HG03571 (cell line): ENCODE measurements around the gene SLC66A2.

ENCODE experiments used
- ATAC-seq: cut with Tn5 transposase; IDR thresholded peaks from one replicate; pipeline ENCODE4 v1.9.1; 2021; ENCODE audit not compliant: unreplicated experiment

The SLC66A2 gene

DNA sequence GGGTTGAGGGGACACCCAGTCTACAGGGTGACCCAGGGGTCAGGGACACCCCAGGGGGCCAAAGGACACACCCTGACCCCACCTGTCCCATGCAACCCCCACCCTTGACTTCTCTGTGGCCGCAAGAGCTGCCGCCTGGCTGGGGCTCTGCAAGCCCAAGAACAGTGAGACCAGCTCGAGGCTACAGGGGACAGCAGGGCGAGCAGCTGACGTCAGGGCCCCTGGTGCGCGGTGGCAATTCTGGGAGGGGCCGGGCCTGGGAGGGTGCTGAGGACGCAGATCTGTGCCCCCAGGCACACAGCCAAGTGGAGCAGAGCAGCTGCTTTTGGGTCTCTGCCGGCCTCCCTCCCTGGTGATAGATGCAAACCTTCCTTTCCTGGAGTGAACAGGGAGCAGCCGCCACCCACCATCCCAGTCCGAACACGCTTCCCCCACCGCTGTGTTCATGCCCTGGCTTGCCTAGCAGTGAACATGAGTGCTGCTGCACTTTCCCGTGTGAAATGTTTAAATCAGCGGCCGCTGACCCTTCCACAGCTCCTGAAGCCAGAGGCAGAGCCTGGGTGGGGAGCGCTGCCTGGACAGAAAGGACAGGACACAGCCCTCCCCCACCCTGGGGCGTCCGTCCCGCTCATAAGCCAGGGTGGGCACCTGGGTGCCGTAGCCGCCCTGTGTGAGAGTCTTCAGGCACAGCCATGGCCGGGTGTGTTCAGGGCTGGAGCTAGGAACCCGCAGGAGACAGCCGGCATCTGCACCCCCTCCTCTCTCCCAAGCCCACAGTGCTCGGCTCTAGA is 46.9 kb downstream of the SLC66A2 start:
- ATAC-seq, result no peak

GRCh38 chr18:79903787-79904356 is 47.6 kb downstream of the SLC66A2 start:
- no peak for ATAC-seq

DNA sequence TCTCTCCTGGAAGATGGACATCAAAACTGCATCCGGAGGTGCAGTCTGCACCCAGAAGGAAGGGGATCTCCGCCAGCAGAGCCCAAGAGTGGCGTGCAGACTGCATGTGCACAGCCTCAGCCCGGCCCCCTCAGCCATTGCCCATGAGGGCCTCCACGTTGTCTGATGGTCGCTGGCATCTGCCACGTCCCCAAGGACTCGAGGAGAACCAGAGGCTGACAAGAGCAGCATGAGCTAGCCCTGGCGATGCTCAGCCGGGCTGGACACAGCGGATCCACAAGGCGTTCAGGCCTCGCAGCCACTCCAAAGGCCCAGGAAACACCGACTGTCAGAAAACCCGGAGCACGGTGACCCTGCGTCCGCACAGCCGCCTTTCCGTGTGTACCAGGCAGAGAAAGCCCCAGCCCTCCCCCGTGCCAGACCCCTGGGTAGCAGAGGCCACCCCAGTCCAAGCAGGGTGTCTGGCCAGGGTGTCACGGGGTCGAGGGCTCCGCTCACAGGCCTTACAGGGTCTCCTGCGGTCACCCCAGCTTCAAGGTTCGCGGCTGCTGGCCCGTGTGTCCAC is 48.3 kb downstream of the SLC66A2 start:
- no peak for ATAC-seq

GRCh38 chr18:79902640-79903039 is 48.8 kb downstream of the SLC66A2 start:
- no peak for ATAC-seq

DNA sequence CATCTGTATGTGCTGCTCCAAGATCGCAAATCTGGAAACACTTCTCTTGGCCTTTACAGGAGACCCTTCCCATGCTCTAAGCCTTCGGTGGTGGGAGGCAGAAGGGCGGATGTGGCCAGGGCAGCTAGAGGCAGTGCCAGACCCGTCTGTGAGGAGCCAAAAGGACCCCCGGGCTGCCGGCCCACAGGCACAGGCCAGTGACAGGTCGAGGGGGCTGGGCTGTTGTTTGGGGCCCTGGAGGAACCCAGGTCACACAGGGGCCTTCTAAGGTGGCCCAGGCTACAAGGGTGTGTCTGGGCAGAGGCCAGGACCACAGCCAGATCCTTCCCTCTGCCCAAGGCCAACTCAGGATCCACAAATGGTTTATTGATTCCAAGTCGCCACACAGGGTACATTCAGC is 49.4 kb downstream of the SLC66A2 start:
- ATAC-seq, result no peak

- no peak for ATAC-seq
Measured at GRCh38 chr18:79901665-79902064, 49.8 kb downstream of the SLC66A2 start.

DNA sequence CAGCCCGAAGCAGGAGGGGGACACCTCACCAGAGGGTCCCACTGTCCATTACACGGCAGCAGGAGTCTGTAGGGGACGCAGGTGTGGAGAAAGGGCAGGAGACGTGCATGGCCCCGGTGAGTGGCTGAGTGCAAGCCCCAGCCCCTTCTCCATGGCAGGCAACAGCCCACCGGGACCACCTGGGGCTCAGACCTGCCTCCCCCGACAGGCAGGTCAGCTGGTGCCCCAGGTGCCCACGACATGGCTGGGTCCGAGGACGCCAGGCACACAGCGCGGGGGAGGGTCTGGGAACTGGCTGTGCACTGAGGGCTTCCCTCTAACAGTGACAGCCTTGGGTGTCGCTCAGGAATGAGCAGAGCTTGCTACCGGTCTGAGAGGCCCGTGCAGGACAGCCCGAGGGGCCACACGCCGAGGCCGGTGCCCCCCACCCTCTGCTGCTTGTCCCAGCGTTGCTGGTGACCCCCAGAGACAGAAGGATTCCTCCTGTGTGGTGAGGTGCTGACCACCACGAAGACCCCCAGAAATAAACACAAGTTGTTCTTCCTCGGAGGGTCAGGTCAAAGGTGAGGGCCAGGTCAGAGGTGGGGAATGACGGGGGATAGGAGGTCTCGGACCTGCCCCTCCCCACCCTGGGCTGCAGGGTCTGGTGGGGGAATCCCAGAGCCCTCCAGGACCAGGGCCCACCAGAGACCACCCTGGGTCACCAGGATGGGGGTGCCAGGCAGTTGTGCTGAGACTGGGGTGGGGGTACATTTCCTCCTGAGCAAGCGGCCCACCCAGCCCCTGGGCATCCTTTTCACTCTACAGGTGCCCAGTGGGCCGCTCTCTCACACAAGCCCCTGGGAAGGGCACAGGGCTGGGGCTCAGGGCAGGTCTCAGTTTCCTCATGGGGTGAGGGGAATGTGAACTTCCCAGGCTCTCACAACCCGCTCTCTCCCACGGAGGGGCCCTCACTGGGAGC is 50.6 kb downstream of the SLC66A2 start:
- ATAC-seq, result no peak

DNA sequence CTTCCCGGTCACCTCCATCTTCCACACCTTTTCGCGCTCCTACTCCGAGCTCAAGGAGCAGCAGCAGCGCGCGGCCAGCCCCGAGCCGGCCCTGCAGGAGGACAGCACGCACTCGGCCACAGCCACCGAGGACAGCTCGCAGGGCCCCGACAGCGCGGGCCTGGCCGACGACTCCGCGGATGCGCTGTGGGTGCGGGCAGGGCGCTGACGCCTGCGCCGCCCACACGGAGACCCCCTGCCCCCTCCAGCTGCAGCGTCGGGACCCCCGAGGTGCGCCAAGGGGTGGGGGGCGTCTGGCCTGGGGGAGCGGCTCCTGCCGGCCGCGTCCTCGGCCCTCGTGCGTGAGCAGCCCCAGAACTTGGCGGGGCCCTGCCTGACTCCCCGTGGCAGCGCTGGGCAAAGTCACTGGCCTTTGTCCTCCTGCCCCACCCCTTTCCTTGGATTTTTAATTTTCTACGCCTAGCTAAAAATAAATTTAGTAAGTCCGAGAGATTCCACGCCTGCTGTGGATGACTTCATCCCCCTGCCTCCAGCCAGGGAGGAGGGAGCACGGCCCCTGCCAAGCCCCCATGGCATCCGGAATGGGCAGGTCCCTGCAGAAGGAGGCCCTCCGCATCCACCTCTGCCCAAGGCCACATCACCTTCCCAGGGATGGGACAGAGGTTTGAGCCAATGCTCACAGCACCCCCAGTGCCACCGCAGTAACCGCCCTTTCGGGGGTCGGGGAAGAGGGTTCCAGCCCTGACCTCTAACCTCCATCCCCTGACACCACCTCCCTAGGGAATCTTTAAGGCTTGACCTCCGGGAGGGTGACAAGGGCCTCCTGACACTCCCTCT is 51.6 kb downstream of the SLC66A2 start:
- ATAC-seq, result no peak

- ATAC-seq, result no peak
Measured at GRCh38 chr18:79898952-79899608, 52.4 kb downstream of the SLC66A2 start.

GRCh38 chr18:79897940-79898625 is 53.4 kb downstream of the SLC66A2 start:
- no peak for ATAC-seq

DNA sequence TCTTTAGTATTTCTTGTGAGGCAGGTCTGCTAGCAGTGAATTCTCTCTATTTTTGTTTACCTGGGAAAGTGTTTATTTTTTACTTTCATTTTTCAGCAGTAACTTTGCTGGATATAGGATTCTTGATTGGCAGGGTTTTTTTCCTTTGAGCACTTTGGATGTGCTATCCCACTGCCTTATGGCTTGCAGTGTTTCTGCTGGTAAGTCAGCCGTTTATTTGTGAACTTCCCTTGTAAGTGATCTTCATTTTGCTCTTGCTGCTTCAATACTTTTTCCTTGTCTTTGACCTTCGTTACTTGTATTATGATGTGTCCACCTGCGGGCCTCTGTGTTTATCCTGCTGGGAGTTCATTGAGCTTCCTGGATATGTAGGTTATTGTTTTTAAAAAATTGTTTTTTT is 54.7 kb downstream of the SLC66A2 start:
- no peak for ATAC-seq

DNA sequence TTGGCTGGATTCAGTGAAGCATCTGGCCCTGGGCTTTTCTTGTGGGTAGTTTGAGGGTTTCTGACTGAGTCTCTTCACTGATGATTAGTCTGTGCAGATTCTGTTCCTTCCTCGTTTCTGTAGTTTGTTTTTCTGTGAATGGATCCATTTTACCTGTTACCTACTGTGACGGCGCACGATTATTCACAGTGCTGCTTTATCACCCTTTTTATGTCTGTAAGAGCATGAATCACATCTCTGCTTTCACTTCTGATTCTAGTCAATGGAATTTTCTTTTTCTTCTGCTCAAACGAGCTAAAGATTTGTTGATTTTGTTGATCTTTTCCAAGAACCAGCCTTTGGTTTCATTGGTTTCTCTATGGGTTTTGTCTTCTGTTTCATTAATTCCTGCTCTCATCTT is 60.8 kb downstream of the SLC66A2 start:
- no peak for ATAC-seq

- ATAC-seq, result no peak
Measured at GRCh38 chr18:79889569-79889968, 61.9 kb downstream of the SLC66A2 start.

- no peak for ATAC-seq
Measured at GRCh38 chr18:79888016-79888415, 63.4 kb downstream of the SLC66A2 start.

GRCh38 chr18:79887181-79888000 is 64.1 kb downstream of the SLC66A2 start:
- ATAC-seq, result no peak

DNA sequence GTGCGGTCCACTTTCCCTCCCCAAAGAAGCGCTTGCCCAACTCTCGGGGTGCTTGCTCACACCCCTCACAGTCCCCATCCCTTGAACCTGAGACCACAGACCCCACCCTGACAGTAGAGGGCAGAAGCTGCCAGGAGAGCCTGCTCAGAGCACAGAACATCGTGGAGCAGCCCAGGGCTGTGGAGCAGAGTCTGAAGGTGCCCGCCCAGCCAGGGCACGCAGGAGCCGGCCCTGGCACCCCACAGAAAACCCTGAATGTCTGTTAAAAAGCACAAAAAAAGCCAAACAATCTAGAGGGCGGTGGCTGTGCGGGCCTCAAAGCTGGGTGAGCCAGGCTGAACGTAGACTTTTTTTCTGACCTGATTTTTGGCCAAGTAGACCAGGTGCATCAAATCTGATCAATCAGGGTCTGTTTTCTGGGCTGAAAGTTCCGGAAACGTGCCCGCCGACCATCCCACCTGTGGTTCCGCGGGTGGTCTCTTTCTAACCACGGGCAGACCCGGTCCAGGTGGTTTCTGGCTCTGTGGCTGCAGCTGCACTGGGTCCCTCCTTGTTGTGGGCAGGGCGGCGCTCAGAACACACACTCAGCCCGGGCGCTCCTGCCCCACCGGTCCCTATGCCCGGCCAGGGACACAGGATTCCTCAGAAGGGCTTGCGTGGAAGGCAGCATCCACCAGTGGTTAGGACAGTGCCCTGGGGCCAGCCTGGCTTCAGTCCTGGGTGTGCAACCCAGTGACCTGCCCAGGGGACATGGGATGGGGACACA is 66.3 kb downstream of the SLC66A2 start:
- no peak for ATAC-seq

DNA sequence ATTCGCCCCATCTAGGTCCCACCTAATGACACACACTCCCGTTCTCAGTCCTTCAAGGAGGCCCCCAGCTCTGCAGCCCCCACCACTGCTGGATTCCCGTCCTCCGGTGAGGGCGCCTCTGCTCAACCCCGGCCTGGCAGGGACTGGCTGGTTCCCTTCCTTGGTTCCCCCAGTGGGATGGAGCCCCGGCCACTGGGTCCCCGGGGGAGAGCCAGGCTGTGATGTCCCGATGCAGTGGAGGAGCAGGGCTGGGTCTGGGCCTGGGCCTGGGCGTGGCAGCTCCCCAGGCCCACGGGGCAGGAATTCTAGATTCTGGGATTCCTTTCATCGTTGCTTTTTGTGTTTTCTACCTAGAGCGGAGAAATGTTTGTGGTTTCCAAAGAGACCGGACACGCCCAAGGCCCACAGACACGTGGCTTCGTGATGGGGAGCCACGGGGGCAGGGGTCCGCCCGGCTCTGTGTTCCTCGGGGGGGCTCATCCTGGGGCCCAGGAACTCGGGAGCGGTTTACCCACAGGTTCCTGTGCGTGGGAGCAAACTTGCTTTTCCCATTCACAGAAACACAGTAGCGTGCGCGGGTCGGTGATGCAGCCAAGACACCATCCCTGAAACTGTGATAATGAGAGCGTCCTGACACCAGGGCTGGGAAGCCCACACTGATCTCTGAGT is 67.0 kb downstream of the SLC66A2 start:
- no peak for ATAC-seq
